ENCODE measurements around the gene NEGR1.

DNA sequence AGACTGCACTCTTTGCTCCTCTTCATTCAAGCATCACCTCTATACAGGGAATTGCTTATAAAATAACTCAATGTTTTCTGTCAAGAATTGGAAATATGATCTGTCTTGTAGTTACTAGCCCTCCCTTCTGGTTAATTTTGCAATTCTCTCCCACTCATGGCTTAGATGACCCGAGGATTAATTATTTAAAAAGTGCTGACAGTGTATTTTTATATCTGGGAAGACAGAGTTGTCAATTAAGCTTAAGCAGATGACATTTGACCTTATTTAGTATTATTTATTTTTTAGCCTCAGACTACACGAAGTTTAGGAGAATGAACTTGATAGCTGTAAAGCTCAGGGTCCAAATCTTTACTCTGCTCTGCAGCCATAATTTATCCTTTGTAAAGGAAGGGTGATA, 538.5 kb downstream of the NEGR1 start:
- TF ChIP-seq CTCF (IDR thresholded peaks at IDR 0.05), result no peak
- no peak for TF ChIP-seq POLR2A (IDR thresholded peaks at IDR 0.05)
- no peak for TF ChIP-seq POLR2AphosphoS5 (IDR thresholded peaks at IDR 0.05)

Measured in stomach (tissue), 4 donors.